GM18861 (cell line): Measurements from ENCODE around the gene SLC35A2.
"Not testable (repeated sequence)": the region's sequence is repeated elsewhere in the genome, so short reads cannot be mapped to it uniquely, and the experiment has no call there.

Experiments used
- ATAC-seq: cut with Tn5 transposase; IDR thresholded peaks from one replicate; pipeline ENCODE4 v1.9.1; 2021; ENCODE audit not compliant: unreplicated experiment

The SLC35A2 gene

GRCh38 chrX:48903290-48903689, 8.2 kb downstream of the SLC35A2 start:
- no peak for ATAC-seq

DNA sequence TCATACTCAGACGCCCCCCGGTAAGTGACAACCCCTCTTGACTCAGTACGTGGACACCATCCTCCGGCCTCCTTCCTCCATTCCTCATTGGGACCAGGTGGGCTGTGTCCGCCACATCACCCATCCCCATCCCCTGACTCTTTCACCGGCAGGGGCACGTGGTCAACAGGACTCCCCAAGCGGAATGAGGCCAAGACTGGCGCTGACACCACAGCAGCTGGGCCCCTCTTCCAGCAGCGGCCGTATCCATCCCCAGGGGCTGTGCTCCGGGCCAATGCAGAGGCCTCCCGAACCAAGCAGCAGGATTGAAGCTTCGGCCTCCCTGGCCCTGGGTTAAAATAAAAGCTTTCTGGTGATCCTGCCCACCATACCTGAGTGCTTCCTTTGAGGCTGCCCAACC, 8.7 kb downstream of the SLC35A2 start:
- no peak for ATAC-seq

- ATAC-seq, result no peak
Observed at GRCh38 chrX:48902135-48902534, 9.3 kb downstream of the SLC35A2 start.

DNA sequence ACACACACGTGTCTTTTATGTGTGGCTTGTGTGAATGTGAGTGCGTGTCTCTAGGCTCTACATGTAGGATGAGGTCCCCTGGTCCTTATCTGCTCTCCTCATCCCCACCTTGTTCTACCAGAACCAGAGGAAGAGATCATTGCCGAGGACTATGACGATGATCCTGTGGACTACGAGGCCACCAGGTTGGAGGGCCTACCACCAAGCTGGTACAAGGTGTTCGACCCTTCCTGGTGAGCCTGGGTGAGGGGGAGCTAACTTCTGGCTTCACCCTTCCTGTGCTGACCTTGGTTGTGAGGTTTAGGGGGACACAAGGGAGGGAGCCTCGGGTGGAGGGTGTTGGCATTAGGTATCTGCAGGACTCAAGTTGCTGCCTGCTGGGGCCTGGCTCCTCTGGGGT, 10.4 kb downstream of the SLC35A2 start:
- no peak for ATAC-seq

DNA sequence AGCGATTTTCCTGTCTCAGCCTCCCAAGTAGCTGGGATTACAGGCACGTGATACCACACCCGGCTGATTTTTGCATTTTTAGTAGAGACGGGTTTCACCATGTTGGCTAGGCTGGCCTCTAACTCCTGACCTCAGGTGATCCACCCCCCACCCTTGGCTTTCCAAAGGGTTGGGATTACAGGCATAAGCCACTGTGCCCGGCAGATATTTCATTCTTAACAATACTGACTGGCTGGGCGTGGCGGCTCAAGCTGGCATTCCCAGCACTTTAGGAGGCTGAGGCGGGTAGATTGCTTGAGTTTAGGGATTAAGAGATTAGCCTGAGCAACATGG, 12.4 kb downstream of the SLC35A2 start:
- ATAC-seq, result no peak

DNA sequence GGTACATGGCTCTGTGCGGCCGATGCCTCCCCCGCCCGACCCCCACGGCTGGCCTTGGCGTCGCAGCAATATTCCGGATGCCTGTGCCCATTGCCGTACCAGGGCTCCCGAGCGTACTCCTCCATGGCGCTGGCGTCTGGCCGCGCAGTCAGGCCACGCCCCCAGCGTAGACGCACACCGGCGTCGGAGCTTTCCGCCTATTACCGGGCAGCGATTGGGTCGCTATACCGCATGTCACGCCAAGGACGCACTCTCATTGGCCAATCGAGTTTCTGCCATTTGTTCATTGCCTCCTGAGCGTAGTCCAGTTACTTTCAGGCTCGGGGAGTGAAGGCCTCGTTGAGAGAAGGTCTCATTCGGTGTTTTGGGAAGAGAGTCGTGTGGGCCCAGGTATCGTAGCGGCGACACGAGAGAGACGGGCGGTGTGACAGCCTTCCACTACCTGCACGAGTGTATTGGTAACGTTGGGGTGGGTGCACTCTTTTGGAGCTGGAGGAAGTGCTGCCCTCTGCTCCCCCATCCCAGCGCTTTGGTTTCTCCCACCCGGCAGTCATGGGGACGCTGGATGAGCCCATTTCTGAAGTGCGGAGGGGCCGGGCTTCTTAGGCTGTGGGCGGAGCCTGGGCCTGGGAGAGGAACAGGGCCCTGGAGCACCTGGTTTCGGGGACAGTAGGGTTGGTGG, 13.7 kb downstream of the SLC35A2 start, which contains the start of the genes PQBP1 and TIMM17B:
PQBP1 (plus strand) TSS at position 306 of the 682 bp plus-strand sequence. CDS start 580 bp downstream, outside the sequence.
TIMM17B (minus strand) TSS at position 144 of the 682 bp plus-strand sequence; CDS start at position 125, 19 bp downstream.
- ATAC-seq, result peak; percentile 89

- ATAC-seq, result peak; percentile 3
Observed at GRCh38 chrX:48897157-48897624, 14.3 kb downstream of the SLC35A2 start.

DNA sequence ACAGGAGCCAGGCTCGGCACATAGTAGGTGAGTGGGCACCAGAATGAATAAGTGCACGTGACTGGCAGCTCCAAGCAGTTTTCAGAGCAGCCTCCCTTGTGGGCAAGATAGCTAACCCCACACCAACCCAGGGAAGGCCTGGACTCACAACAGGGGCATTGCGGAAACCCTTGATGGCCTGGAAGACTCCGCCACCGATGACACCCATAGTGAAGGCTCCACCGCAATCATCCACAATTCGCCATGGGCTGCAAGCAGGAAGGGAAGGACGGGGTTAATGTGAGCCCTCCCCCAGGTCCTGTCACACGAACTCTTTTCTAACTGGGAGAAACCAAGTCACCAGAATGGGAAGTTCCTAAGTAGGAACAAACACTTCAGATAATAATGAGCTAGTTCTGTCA, 14.8 kb downstream of the SLC35A2 start:
- ATAC-seq, result no peak

DNA sequence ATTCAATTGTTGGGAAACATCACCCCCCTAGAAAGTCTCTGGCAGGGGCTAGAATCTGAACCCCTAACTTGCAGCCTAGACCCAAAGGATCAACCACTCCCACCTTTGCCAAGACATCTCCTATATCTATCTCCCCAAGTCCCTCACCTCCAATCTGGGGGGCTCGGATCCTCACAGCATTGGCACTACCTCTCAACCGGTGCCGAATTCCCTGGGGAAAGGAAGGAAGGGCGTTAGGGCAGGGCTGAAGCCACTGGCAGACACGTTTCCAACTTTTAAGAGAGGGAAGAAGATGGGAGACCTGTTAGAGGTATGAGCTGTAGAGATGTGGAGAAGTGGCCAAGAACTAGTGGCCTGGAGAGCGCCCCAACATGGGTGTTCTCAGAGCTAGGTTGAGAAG, 16.6 kb downstream of the SLC35A2 start:
- no peak for ATAC-seq

- no peak for ATAC-seq
Observed at GRCh38 chrX:48893556-48894348, 17.7 kb downstream of the SLC35A2 start.

GRCh38 chrX:48892896-48893295, 18.6 kb downstream of the SLC35A2 start:
- no peak for ATAC-seq

DNA sequence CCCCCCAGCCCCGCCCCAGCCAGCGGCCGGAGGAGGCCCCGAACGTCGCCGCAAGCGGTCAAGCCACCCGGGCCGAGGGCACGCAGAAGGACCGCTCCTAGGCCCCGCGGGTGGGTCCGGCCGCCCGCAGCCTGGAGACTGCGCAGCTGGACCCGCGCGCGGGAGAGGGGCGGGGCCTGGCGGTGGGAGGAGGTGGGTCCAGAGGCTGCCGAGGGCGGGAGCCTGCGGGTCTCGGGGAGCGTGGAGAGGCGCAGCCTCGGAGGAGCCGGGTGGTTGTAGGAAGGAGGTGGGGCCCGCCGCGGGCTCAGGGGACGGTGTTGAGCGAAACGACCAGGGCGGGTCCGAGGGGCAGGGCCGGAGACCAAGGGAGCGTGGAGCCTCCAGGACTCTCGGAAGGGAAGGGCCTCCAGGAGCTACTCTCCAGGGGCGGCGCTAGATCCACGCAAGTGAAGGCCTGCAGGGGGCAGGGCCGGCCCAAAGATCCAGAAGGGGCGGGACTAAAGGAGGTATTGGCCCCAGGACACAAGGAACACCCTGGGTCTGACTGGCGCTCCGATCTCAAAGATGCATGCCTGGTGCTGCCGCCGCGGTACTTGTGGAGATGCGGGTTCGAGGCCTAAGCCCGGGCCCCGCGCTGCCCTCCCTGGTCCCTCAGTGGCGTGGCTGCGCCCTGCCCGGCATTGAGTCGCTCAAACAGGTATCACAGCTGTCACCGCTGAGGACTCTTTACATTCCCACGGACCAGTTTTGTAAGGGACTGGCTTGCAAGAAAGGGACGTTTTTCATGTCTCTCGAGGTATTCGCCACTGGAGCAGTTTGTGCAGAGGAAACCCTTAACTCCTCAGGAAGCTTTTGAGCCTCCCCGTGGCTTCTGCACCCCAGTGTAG, 19.8 kb downstream of the SLC35A2 start:
- ATAC-seq, result peak; percentile 65

- no peak for ATAC-seq
Observed at GRCh38 chrX:48890934-48891401, 20.5 kb downstream of the SLC35A2 start.

GRCh38 chrX:48890296-48890925, 21.0 kb downstream of the SLC35A2 start:
- no peak for ATAC-seq

DNA sequence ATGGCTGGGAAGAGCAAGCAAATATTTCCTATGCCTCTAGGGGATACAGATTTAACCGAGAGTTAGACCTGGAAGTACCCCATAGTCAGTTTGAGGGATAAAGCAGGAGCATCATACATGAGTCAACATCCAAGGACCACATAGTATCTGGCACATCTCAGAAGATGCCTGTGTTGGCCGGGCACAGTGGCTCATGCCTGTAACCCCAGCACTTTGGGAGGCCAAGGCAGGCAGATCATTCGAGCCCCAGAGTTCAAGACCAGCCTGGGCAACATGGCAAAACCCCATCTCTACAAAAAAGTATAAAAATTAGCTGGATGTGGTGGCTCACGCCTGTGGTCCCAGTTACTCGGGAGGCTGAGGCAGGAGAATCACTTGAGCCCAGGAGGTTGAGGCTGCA, 24.9 kb downstream of the SLC35A2 start:
- ATAC-seq, result not testable (repeated sequence)

GRCh38 chrX:48883729-48884128, 27.7 kb downstream of the SLC35A2 start:
- ATAC-seq, result no peak

DNA sequence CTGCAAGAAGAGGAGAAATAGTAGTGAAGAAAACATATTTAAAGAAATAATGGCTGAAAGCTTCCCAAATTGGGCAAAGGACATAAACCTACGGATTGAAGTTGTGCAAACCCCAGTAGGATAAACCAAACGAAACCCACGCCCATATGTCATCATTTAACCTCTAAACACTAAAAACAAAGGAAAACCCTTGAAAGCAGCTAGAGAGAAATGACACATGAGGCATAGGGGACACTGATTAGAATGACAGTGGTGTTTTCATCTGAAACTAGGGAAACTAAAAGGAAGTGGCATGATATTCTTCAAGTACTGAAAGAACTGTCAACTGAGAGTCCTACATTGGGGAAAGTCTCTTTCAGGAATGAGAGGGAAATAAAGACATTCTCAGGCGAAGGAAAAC, 34.5 kb downstream of the SLC35A2 start:
- ATAC-seq, result not testable (repeated sequence)

DNA sequence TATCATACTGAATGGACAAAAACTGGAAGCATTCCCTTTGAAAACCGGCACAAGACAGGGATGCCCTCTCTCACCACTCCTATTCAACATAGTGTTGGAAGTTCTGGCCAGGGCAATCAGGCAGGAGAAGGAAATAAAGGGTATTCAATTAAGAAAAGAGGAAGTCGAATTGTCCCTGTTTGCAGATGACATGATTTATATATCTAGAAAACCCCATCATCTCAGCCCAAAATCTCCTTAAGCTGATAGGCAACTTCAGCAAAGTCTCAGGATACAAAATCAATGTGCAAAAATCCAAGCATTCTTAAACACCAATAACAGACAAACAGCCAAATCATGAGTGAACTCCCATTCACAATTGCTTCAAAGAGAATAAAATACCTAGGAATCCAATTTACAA, 39.4 kb downstream of the SLC35A2 start:
- not testable (repeated sequence) for ATAC-seq

DNA sequence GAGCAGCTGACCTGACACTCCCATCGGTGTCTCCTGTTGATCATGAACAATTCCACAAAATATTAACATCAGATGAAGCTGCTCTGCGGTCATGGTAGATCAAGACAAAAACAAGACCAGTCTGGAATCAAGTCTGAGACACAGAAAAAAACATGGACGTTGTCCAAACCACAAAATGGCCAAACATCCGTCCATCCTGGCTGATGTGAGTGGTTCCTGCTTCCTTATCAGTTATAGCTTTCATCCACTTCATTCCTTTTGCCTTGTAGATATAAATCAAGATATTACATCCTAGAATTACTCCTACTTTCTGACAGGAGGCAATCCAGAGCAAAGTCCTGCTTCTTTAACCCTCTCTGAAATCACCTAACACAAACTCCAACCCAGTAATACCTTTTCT, 47.2 kb downstream of the SLC35A2 start:
- ATAC-seq, result no peak

DNA sequence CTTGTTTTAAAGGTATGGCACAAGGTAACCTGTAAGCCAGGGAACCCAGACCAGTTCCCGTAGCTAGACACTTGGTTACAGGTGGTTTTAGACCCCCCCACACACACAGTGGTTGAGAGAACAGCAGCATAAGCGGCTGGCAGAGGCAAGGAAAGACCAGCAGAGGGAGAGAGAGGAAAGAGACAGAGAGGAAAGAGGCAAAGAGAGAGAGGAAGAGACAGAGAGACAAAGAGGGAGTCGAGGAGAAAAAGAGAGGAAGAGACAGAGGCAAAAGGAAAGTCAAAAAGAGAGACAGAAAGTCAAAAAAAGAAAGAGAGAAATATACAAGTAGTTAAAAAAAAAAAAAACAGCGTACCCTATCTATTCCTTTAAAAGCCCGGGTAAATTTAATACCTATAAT, 56.5 kb downstream of the SLC35A2 start:
- ATAC-seq, result no peak
